GM18867 (cell line): ENCODE data around the gene SPOCK2.

Experiments used
- ATAC-seq: cut with Tn5 transposase; IDR thresholded peaks from one replicate; pipeline ENCODE4 v1.9.1; 2021; ENCODE audit warnings: mild to moderate bottlenecking, moderate library complexity; ENCODE audit not compliant: unreplicated experiment

SPOCK2 gene

DNA sequence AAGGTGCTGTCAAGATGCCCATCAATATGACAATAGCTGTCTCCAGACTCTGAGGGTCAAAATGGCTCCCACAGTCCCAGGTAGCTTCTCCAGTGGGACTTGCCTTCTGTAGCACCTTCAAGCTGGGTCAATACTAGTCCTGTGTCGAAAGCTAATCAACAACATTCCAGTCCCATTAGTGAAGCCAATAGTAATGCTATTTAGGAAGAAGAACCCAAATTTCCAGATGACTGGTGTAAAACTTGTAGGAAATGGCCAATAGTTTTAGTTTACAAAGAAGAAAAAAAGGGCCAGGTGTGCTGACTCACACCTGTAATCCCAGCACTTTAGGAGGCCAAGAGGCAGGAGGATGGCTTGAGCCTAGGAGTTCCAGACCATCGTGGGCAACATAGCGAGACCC is 2.0 kb upstream of the SPOCK2 start:
- ATAC-seq: no peak

DNA sequence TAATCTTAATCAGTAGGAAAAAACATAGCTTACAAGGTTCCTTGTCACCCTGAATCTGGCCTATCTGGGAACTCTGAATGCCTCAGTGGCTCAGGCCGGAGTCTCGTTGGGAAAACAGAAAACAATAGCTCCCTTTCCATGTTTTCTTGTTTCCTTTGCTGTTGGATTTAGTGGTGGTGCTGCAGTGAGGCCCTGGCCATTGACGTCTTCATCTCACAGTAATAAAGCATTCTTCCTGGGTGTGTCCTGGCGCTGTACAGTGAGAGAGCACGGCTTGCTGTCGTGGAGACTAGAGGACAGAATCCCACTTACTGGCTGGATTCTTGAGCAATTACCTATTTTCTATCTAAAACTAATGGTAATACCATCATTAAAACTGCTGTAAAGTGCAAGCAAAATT is 1.3 kb upstream of the SPOCK2 start:
- no peak for ATAC-seq

DNA sequence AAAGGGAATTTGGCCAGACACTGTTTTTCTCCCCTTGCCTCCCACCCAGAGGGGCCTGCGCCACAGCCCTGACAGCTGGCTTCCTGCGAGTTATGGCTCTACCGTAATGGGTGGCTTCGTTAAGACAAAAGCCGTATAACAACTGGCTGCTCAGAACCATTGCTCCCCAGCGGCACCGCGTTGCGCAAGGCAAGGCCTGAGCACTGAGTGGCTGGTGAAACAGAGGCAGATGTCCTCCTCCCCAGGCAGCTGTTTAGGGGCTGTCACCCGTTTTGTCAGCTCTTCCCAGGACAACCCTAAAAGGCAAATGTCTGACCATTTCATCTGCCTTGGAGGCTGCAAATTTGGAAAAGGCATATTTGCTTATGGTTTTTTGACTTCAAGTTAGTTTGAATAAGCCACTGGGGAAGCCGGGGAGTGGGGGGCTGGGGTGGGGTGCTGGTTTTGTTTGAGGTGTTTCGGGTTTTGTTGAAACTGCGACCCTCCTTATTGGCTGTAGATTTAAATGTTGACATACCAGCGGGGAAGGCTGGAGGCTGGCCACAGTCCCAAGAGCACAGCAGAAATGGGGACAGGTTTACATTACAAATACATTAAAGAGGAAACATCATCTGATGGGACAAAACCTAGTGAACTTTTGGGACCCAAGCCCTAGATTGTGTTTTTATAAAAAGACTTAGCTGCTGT is 681 bp upstream of the SPOCK2 start:
- ATAC-seq: no peak

DNA sequence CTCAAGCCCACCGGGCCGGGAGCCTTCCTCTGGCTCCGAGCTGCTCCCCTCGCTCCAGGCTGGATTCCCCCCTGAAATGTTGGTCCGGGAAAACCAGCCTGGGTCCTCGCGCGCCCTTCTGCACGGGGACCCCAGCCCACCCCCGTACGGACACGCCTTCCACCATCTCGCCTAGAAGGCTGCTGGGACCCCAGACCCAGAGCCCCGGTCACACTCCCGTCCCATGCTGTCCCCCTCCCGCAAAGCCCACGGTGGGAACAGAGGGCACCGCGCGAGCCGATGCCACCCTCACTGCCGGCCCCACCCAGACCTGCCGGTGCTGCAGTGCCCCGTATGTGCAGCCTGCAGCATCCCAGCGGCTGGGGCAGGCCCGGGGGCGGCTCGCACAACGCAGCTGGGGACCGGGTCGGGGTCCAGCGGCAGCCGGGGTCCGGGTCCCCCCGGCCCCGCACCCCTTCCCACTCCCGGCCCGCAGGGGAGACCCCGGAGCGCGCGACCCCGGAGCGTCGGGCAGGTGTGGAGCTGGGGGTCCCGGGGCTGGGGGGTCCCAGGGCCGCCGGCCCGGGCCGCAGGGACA is 871 bp downstream of the SPOCK2 start:
- no peak for ATAC-seq

DNA sequence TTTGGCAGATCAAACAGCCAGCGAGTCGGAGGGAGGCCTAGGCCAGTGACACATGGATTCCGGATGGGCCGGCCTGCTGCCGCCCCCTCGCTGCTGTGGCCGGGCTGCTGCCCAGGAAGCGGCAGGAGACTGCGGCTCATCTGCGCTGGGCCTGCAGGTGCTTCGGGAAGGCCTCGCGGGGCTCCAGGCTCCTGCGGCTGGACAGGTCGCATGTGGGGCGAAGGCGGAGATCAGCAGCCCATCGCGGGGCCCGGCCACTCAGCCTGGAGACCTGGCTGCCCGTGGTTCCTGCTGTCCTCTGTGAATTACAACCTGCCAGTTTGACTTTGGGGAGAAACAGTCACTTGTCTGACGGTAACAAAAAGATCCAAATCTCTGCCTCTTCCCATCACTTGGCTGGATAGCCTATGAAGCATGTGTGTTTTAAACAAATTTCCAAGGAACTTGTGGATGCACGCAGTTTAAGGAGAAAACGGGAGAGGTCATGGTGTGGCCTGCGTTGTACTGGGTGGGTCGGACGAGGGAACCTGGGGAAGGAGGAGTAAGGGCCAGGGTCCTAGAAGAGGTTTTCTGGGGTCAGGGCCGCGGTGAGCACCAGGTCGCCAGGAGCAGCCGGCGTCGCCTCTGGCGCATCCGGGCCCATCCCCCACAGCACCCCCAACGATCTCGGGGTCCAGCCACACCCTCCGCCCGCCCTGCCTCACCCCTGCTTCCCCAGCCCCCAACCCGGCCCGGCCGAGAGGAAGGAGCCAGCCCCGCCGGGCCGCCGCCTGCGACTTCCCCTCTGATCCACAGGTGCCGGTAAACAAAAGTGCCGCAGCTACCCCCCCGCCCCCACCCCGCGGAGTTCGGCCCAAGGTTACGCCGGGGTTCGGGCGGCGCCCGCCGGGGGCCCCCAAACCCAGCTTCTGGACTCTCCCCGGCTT is 1.6 kb downstream of the SPOCK2 start:
- no peak for ATAC-seq

DNA sequence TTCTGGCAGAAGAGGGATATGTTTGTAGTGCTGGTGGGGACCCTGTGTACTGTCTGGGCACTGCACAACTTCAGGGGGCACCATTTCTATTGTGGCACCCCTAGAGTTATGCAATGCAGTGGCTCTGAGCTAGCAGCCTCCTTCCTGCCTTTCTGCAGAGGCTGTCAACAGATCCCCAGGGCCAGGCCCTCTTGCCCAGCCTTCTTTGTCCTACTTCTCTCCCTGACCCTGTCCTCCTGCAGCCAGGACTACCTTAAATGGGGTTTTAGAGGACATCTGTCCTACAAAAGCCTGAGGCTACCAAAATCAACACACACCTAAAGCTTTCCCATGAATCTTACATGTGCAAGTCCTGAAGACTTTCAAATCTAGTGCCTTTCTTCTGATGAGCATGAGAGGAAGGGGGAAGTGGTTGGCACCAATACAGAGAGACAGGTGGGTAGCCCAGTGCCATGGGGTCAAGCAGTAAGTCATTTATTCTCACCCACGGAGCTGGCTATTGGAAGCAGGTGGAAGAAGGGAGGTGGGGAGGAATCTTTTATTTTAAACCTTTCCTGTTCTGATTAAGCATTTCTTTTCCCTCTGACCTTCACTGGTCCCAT is 2.4 kb downstream of the SPOCK2 start:
- no peak for ATAC-seq

DNA sequence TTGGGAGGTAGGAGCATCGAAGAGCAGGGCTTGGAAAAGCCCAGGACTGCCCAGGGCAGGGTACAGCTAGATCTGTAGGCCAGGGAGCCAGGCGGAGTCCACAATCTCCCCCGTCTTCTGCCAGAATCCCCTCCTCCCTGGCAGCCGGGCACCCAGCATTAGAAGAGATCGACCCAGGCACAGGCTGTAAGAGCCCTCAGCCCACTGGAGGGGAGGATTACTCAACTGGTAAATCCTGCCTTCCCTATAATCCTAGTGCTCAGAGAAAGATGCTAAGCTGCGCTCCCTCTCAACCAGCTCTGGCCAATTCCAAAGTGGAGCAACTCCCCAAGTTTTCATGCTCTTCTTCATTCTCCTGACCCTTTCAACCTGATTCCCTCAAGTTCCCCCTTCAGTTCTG is 3.2 kb downstream of the SPOCK2 start:
- no peak for ATAC-seq

DNA sequence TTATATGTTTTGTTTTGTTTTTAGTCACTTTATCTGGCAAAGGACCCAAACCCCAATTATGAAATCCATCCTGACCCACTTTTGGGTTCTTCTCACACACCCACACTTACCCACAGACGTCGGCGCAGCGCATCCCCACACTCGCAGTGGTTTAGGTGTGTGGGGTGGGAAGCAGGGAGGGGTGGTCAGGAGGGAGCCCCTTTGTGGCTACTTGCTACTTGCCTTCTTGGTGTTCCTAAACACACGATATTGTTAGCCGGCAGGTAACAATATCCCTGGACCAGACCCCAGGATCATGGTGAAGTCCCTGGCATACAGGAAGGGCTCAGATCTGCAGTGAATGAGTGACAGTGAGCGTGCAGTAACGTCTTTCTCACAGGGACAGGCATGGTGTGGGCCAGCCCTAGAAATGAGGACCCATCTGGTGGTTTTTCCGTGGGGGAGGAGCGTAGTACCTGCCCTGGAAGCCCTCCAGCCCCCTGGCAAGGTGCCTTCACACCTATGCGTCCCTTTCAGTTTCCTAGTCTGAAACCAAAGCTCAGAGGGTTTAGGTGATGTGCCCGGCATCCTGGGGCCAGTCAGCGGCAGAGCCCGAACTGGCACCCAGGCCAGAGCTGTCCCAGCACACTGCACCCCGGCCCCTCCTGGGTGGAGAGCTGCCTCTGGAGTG is 4.4 kb downstream of the SPOCK2 start:
- ATAC-seq: no peak

DNA sequence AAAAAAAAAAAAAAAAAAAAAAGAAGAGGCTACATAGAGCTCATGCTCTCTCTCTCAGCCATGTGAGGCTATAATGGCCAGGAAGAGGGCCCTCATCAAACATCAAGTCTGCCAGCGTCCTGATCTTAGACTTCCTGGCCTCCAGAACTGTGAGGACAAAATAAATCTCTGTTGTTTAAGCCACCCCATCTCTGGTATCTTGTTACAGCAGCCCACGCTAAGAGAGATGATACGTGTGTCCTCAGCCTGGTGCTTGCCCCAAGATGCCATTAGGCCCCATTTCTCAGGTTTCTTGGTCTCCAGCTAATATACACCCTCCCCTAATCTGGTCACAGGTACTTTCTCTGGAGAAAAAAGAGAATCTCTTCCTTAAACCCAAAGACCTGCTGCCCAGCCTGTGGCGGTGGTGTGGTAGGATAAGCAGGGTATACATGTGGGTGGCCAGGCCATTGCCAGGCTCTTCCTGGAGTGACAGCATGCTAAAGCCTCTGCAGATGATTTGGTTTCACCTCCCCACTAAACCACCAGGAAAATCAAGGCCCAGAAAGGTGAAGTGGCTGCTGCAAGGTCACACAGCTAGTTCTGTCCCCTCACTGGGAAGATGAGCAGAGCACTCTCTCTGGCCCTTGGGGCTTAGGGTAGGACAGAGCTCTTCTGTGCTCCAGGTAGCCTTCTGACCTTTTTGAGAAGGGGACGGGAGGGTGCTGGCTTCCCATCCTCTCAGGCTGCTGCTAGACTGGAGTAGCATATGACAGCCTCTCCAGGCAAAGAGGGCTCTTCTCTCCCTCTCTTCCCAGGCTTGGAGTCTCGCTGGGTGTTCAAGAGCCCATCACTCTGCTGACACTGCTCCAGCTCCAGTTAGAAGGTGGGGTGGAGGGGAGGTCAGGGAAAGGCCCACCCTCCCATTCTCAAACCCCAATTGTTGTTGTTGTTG is 5.2 kb downstream of the SPOCK2 start:
- no peak for ATAC-seq

DNA sequence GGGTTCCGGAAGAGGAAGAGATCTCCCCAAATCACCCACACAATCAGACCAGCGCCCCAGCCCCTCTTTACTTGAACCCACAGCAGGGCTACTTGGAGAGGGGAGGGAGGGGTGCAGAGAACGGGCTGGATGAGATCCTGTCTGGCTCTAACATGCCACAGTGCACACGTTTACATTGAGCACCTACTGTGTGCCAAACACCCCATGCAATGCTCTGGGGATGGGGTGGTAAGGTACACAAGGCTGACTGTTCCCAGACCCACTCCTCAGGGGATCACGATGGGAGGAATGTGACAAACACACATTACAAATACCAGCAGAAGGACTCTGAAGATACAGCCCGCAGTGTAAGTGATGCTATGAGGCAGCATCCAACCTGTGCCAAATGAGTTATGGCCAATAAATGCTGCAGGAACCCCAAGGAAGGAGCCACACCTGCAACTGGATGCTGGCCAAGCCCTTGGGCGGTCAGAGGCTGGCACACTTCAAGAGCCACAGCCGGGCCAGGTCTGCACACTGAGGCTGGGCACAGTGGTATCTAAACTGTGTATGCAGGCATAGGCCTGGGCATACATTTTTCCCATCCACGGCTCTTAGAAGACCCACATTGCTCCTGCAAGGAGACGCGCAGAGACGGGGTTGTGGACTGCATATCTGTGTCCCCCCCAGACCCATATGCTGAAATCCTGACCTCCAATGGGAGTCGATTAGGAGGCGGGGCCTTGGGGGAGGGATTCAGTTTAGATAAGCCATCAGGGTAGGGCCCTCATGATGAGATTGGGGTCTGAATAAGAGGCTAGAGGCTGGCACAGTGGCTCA is 6.4 kb downstream of the SPOCK2 start:
- ATAC-seq: no peak

DNA sequence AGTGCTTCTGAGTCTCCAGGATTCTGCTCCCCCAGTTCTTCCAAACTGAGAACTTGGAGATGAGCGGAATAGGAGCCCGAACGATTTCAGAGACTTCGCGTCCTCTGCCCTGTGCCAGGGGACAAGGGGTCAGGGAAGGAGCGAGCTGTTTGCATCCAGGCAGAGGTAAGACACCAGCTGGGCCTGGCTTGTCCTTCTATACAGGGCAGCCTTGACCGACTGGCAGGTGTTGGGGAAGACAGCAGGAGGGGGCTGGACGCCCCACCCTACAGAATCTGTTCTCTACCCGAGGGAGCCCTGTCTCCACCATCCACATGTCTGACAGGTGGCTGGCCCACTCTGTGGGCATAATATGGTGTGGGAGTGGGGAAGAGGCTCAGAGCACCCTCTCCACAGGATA is 7.1 kb downstream of the SPOCK2 start:
- ATAC-seq: no peak

DNA sequence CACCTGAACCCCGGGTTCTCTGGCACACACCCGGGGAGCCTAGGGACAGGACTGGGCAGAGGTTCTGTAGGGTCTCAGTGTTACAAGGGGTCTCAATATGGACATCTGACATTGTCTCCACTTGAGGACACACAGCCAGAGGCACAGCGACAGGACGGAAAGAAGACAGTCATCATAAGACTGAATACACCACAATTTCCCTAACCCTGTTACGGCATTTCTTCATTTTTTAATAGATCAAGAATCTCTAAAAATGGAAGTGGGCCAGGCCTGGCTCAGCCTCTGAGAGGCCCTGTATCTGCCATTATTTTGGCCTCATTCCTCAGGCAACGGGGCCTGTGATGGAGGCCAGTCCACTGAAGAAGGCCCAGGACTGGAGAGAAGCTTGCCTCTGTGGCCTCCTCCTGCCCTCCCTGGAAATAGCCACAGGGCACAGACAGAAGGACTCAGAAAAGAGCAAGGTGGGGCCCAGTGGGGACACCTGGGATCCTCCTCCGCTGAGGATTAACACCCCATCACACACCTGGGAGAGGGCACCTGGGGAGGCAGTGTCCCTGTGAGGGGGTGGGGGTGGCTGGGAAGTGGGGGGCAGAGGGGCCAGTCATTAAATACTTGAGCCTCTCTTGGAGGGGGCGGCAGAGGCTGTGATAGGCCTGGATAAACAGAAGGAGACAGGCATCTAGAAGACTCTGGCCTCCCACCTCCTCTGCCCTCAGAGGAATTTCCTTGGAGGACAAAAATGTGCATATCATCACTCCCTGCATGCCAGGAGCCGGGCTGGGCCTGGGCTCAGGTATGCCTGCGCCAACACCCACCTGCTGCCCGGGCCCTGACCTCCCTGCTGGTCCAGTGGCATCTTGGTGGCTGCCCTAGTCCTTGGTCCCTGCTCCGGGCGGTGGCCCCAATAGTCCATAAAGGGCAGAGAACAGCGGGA is 8.0 kb downstream of the SPOCK2 start:
- ATAC-seq: no peak

DNA sequence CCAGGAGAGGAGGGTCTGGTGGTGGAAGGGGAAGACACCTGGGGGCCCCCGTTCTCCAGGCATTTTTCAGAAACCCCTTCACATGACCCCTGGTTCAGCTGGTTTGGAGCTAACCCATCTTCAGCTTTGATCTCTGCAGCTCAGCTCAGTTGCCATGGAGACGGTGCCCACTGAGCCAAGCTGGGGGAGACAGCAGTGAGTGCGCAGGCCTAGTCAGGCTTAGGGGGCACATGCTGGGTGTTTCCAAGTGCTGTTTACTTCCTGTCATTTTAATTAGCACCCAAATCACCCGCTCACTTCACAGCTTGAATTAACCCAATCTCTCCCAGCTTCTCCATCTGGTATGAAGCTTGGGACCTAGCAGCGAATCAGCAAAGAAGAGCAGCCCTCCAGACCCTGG is 9.0 kb downstream of the SPOCK2 start:
- no peak for ATAC-seq

DNA sequence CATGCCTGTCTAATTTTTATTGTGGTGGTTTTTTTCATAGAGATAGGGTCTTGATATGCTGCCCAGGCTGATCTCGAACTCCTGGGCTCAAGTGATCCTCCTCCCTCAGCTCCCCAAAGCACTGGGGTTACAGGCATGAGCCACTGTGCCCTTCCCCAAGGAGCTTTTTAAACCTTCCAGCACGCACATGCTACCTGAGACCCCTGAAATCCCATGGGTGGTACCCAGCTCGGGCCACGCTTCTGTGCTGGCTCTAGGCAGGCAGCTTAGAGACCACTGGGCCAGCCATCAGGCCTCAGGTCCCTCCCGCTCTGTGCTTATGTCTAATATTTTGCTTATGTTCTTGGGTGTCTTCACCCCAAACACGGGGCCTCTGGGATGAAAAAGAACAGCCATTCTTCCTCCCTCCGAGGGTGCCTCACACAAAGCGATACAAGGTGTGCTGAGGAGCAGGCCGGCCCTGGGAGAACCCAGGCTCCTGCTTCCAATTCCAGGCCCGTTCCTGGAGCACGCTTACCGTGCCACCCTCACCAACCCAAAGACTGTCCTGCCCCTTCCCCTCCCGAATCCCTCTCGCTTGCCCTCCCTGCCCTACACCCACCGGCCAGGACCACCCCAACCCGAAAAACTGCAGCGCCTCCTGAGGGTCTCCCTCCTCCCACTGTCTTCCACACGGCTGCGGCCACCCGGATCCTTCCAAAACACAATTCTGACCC is 10.9 kb downstream of the SPOCK2 start:
- ATAC-seq: no peak

DNA sequence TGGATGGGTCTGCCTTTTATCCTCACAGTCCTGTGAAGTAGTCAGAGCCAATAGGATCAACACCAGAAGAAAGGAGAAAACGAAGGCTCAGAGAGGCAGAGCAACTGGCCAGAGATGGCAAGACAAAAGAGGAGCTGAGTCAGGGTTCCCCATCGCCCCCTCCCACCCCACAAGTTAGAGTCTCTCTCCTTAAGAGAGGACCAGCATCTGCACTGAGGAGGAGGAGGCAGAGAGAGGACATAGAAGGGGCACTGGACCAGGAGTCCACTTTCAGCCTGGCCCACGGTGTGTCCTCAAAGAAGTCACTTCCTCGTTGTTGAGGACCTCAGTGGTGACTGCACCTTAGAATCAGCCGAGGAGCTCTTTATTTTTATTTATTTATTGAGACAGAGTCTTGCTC is 11.6 kb downstream of the SPOCK2 start:
- no peak for ATAC-seq

DNA sequence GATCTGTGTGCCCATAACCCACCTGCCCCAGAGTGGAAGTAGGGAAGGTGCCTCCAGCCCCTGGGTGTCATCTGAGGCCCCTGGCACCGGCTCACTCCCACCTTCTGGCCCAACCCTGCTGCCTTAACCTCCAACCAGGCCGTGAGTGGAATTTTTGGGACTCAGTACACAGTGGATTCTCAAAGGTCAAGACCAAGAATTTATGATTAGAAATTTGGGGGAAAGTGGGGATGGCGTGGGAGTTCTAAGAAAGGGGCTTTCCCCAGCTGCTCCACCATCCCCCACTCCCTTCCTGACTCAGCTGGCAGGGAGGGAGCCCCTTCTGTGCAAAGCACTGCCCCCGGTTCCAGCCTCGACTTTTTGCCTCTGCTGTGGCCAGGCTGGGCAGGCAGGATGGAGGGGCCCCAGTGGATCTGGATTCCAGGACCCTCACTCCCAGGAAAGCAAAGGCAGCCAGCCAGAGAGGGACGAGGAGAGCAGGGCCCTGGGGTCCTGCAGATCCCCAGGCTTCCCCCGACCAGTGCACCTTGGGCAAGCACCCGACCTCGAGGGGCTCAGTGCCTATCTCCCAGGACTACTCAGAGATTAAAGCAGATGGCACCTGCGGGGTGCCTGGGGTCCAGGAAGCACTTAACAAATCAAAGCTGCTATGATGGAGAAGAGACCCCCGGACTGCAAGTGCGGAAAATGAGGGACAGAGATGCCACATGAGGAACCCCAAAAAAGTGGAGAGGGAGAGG is 12.8 kb downstream of the SPOCK2 start:
- ATAC-seq: no peak
